Thyroid gland (tissue), 4 donors: ENCODE results near the gene ABCC6. TPM values are rescaled to one million over a fixed set of nuclear protein-coding genes. Genes with fewer than 3 reads are reported as not detected.

Experiments used
- DNase-seq, 2 donors: peaks; one replicate each; pipeline ENCODE4 v3.0.0-alpha.2; 2019
- H3K27ac ChIP-seq, 3 donors: fragments of 200-600 bp; sonication (generic); 1 replicate in 2 of 3; 2 replicates in 1 of 3; pipeline ENCODE4 v1.5.1; 2016 to 2019; ENCODE audit warnings: mild to moderate bottlenecking in 1 of 3, moderate library complexity in 1 of 3
- H3K27me3 ChIP-seq: fragments of 200-600 bp; sonication (generic); one replicate; pipeline ENCODE4 v1.5.1; 2019
- H3K36me3 ChIP-seq, 2 donors: fragments of 200-600 bp; sonication (generic); one replicate each; pipeline ENCODE4 v1.5.1; 2016 to 2019
- H3K4me1 ChIP-seq, 2 donors: fragments of 200-600 bp; sonication (generic); one replicate each; pipeline ENCODE4 v1.5.1; 2017 to 2019
- H3K4me3 ChIP-seq, 3 donors: fragments of 200-600 bp; sonication (generic); replicated peaks in 1 of 3; 1 replicate in 2 of 3; 2 replicates in 1 of 3; pipeline ENCODE4 v1.5.1; 2016; ENCODE audit warnings: mild to moderate bottlenecking in 1 of 3
- H3K9me3 ChIP-seq: fragments of 200-600 bp; sonication (generic); one replicate; pipeline ENCODE4 v1.5.1; 2017
- POLR2A ChIP-seq, 2 donors: fragments of 450-650 bp; IDR thresholded peaks; one replicate each; pipeline ENCODE4 v1.6.1; 2017; ENCODE audit warnings: antibody characterized with exemption in 2 of 2, mild to moderate bottlenecking in 2 of 2, moderate library complexity in 1 of 2
- WGBS, 2 donors: methylation state at CpG; one replicate each; pipeline ENCODE4 v1.1.5; 2017; 5-methylcytosine and 5-hydroxymethylcytosine counted together
- intact Hi-C: fragments of 100-400 bp; cut with DNase I; formaldehyde crosslinking; loops from one replicate; pipeline ENCODE4 v1.15.1; 2023
- total RNA-seq, 4 donors: library from RNA; depleted of rRNA; stranded (reverse); fragments of >200 nt; gene quantifications; one replicate each; pipeline ENCODE4 v1.2.3, GENCODE V29; 2016
- TF ChIP-seq, protein P1 (sequence below), 6 experiments: fragments of 200-600 bp in 3 of 6; fragments of 450-650 bp in 3 of 6; sonication (generic) in 3 of 6; IDR thresholded peaks; one replicate each; pipeline ENCODE4 v1.5.1; 2016 to 2019; ENCODE audit warnings: antibody characterized with exemption in 6 of 6, mild to moderate bottlenecking in 2 of 6, inconsistent platforms in 1 of 6, moderate library complexity in 1 of 6

ABCC6 gene
- total RNA-seq, 4 donors from 2014 or later = 4.8 to 17.7 (median 12.3) TPM

GRCh38 chr16:16168431-16168830, 54.9 kb downstream of the ABCC6 start:
- no peaks in the 10 kb centered on the region for H3K36me3 ChIP-seq
- no peak for TF ChIP-seq POLR2A (IDR thresholded peaks at IDR 0.05)
- no peak for DNase-seq
- H3K4me3 ChIP-seq = no peak overlapping the region
- no peaks in the 10 kb centered on the region for H3K9me3 ChIP-seq
- H3K27me3 ChIP-seq = no peaks in the 10 kb centered on the region
- H3K27ac ChIP-seq = no peak overlapping the region
- H3K4me1 ChIP-seq = no peaks in the 10 kb centered on the region
- intact Hi-C loops = no loop called here
- 86 to 96% methylated on average over 14 of the region's 14 CpGs for whole genome bisulfite sequencing, 2 donors

DNA sequence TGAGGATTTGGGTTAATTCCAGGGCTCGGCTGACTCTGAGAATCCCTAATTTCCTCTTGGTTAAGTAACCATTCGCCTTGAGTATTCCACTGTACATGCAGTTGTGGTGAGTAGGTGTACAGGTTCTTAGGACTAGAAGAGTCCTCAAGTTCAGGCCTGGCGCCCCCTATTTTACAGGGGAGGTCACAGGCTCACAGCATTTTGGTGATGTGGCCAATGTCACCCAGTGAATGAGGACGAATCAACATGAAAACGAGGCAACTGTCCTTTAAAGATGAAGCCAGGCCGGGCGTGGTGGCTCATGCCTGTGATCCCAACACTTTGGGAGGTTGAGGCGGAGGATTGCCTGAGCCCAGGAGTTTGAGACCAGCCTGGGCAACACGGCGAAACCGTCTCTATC, 55.4 kb downstream of the ABCC6 start:
- intact Hi-C loops = no loop called here
- H3K4me1 ChIP-seq = no peaks in the 10 kb centered on the region
- no peaks in the 10 kb centered on the region for H3K9me3 ChIP-seq
- TF ChIP-seq POLR2A (IDR thresholded peaks at IDR 0.05) = no peak
- 84 to 95% methylated on average over 7 to 11 of the region's 11 CpGs for WGBS, 2 donors
- no peak overlapping the region for H3K4me3 ChIP-seq
- no peak for DNase-seq
- no peak overlapping the region for H3K27ac ChIP-seq
- H3K36me3 ChIP-seq = no peaks in the 10 kb centered on the region
- no peaks in the 10 kb centered on the region for H3K27me3 ChIP-seq

DNA sequence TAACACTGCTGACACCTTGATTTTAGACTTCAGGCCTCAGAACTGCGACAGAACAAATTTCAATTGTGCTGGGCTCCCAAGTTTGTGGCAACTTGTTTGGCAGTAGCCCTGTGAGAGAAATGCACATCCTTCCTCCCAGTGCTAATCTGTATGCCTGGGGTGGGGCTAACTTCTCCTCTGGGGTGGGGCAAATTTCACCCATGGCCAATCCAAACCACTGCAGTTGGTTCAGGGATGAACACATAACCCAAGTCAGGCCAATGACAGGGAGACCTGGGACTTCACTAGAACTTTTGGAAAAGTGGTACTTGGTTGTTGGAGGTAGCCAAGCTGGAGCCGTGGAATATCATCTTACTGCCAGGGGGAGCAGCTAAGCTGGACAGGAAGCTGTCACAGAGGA, 56.3 kb downstream of the ABCC6 start:
- no peak for DNase-seq
- Histone ChIP-seq H3K4me1 (no peaks in the 10 kb centered on the region), H3K4me3 (no peak overlapping the region), H3K27me3 (no peaks in the 10 kb centered on the region), H3K9me3 (no peaks in the 10 kb centered on the region), H3K36me3 (no peaks in the 10 kb centered on the region), H3K27ac (no peak overlapping the region)
- TF ChIP-seq POLR2A (IDR thresholded peaks at IDR 0.05) = no peak
- TF ChIP-seq, protein P1, sequence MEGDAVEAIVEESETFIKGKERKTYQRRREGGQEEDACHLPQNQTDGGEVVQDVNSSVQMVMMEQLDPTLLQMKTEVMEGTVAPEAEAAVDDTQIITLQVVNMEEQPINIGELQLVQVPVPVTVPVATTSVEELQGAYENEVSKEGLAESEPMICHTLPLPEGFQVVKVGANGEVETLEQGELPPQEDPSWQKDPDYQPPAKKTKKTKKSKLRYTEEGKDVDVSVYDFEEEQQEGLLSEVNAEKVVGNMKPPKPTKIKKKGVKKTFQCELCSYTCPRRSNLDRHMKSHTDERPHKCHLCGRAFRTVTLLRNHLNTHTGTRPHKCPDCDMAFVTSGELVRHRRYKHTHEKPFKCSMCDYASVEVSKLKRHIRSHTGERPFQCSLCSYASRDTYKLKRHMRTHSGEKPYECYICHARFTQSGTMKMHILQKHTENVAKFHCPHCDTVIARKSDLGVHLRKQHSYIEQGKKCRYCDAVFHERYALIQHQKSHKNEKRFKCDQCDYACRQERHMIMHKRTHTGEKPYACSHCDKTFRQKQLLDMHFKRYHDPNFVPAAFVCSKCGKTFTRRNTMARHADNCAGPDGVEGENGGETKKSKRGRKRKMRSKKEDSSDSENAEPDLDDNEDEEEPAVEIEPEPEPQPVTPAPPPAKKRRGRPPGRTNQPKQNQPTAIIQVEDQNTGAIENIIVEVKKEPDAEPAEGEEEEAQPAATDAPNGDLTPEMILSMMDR (IDR thresholded peaks at IDR 0.05) = no peak
- WGBS, 2 donors = 30 to 43% methylated on average over 2 of the region's 2 CpGs
- intact Hi-C loops = no loop called here

- intact Hi-C loops = no loop called here
- no peaks in the 10 kb centered on the region for H3K27me3 ChIP-seq
- no peaks in the 10 kb centered on the region for H3K9me3 ChIP-seq
- H3K27ac ChIP-seq = no peak overlapping the region
- WGBS, 2 donors = 80 to 98% methylated on average over 7 of the region's 7 CpGs
- TF ChIP-seq, protein P1 (IDR thresholded peaks at IDR 0.05) = no peak
- no peak for TF ChIP-seq POLR2A (IDR thresholded peaks at IDR 0.05)
- no peak for DNase-seq
- no peaks in the 10 kb centered on the region for H3K4me1 ChIP-seq
- H3K4me3 ChIP-seq = no peak overlapping the region
- no peaks in the 10 kb centered on the region for H3K36me3 ChIP-seq
Observed at GRCh38 chr16:16166085-16166484, 57.2 kb downstream of the ABCC6 start.

DNA sequence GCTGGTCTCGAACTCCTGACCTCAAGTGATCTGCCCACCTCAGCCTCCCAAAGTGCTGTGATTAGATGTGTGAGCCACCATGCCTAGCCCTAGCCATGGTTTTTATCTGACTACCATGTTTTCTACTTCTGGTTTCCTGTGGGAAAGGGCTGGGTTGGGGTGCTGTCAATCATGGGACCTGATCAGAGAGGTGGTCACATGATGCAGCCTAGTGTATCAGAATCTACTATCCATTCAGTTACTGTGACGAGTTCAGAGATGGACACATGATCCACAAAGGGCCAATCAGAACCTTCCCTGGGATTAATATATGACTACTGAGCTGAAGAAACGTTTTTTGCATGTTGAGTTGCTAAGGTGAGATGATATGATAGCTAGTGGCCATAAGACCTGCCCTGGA, 59.1 kb downstream of the ABCC6 start:
- no peaks in the 10 kb centered on the region for H3K9me3 ChIP-seq
- WGBS, 2 donors = 83% methylated on average over 3 of the region's 3 CpGs
- intact Hi-C loops = no loop called here
- H3K4me3 ChIP-seq = no peak overlapping the region
- TF ChIP-seq, protein P1 (IDR thresholded peaks at IDR 0.05) = no peak
- no peak for TF ChIP-seq POLR2A (IDR thresholded peaks at IDR 0.05)
- H3K27me3 ChIP-seq = no peaks in the 10 kb centered on the region
- no peaks in the 10 kb centered on the region for H3K4me1 ChIP-seq
- H3K36me3 ChIP-seq = no peaks in the 10 kb centered on the region
- no peak overlapping the region for H3K27ac ChIP-seq
- DNase-seq = no peak

- no peaks in the 10 kb centered on the region for H3K27me3 ChIP-seq
- H3K4me1 ChIP-seq = no peaks in the 10 kb centered on the region
- no peak overlapping the region for H3K4me3 ChIP-seq
- H3K36me3 ChIP-seq = no peaks in the 10 kb centered on the region
- no peak overlapping the region for H3K27ac ChIP-seq
- no peaks in the 10 kb centered on the region for H3K9me3 ChIP-seq
- TF ChIP-seq, protein P1 (IDR thresholded peaks at IDR 0.05) = no peak
- no peak for TF ChIP-seq POLR2A (IDR thresholded peaks at IDR 0.05)
- no peak for DNase-seq
- intact Hi-C loops = no loop called here
- WGBS, 2 donors = 88 to 93% methylated on average over 5 of the region's 5 CpGs
Observed at GRCh38 chr16:16163571-16163970, 59.7 kb downstream of the ABCC6 start.
